Tibial nerve (tissue), 4 donors: ENCODE measurements around the gene CGREF1. TPM values are rescaled to one million over a fixed set of nuclear protein-coding genes. Genes with fewer than 3 reads are reported as not detected.
A peak's percentile ranks its signal among the peaks of the same experiment; 100 is the strongest.

Experiments
- DNase-seq, 2 donors: peaks; one replicate each; pipeline ENCODE4 v3.0.0-alpha.2; 2019; ENCODE audit warnings: low spot score in 2 of 2
- H3K27ac ChIP-seq, 4 donors: fragments of 200-600 bp; sonication (generic) in 3 of 4; one replicate each; pipeline ENCODE4 v1.5.1; 2017 to 2019; ENCODE audit warnings: mild to moderate bottlenecking in 1 of 4
- H3K27me3 ChIP-seq, 2 donors: fragments of 200-600 bp; sonication (generic) in 1 of 2; one replicate each; pipeline versions ENCODE4 v1.5.1 to v1.6.0; 2017 to 2019
- H3K36me3 ChIP-seq, 3 donors: fragments of 200-600 bp; sonication (generic); one replicate each; pipeline ENCODE4 v1.5.1; 2018 to 2019
- H3K4me1 ChIP-seq, 4 donors: fragments of 200-600 bp; sonication (generic) in 3 of 4; one replicate each; pipeline ENCODE4 v1.5.1; 2017 to 2019
- H3K4me3 ChIP-seq, 4 donors: fragments of 200-600 bp; sonication (generic) in 3 of 4; one replicate each; pipeline ENCODE4 v1.5.1; 2017 to 2019; ENCODE audit warnings: mild to moderate bottlenecking in 1 of 4, moderate library complexity in 1 of 4
- H3K9me3 ChIP-seq, 4 donors: fragments of 200-600 bp; sonication (generic) in 3 of 4; one replicate each; pipeline ENCODE4 v1.5.1; 2017 to 2019
- CTCF ChIP-seq, 5 experiments: fragments of 200-600 bp in 3 of 5; fragments of 450-650 bp in 2 of 5; sonication (generic) in 3 of 5; IDR thresholded peaks; one replicate each; pipeline ENCODE4 v1.5.1; 2016 to 2019; ENCODE audit warnings: antibody characterized with exemption in 5 of 5, mild to moderate bottlenecking in 3 of 5, moderate library complexity in 2 of 5
- EP300 ChIP-seq, 2 donors: sonication (generic); formaldehyde crosslinking; IDR thresholded peaks; one replicate each; pipeline ENCODE4 v1.6.1; 2017; ENCODE audit warnings: antibody characterized with exemption in 2 of 2, mild to moderate bottlenecking in 1 of 2
- POLR2A ChIP-seq, 2 donors: fragments of 450-650 bp; IDR thresholded peaks; one replicate each; pipeline ENCODE4 v1.6.1; 2017; ENCODE audit warnings: antibody characterized with exemption in 2 of 2, mild to moderate bottlenecking in 2 of 2, moderate library complexity in 2 of 2
- WGBS, 2 donors: methylation state at CpG; one replicate each; pipeline ENCODE4 v1.1.5; 2018; 5-methylcytosine and 5-hydroxymethylcytosine counted together
- total RNA-seq, 4 donors: library from RNA; depleted of rRNA; stranded (reverse); fragments of >200 nt; gene quantifications; one replicate each; pipeline ENCODE4 v1.1.0, GENCODE V29; 2016

CGREF1 gene
- total RNA-seq, 4 donors from 2014 or later, result 2.8 to 15.9 (median 8.4) TPM

- 14 to 15% methylated on average over 31 to 40 of the region's 54 CpGs for WGBS, 2 donors
- DNase-seq, result no peak
These were observed 32.0 kb downstream of the CGREF1 start, which contains the start of gene KHK for GRCh38 chr2:27086724-27087593. TSS of gene KHK (plus strand) at chr2:27086772. CDS start at chr2:27087260, 488 bp downstream.

GRCh38 chr2:27086090-27086723, 32.7 kb downstream of the CGREF1 start:
- Histone ChIP-seq H3K9me3 (no peaks in the 10 kb centered on the region), H3K27me3 (no peaks in the 10 kb centered on the region), H3K4me3 (peak overlapping the region; percentile 68 to 82 (median 72)), H3K4me1 (peaks cover 0 to 36% (median 23%) of the 10 kb centered on the region in 4 donors), H3K27ac (peak overlapping the region; percentile 79 to 95 (median 94)), H3K36me3 (peaks cover 0 to 14% (median 0%) of the 10 kb centered on the region in 3 donors)
- 0 to 1% methylated on average over 26 to 39 of the region's 81 CpGs for WGBS, 2 donors
- DNase-seq, result peak; percentile 91 to 93
- TF ChIP-seq CTCF (IDR thresholded peaks at IDR 0.05) (peak; percentile 95 to 99 (median 98)), EP300 (IDR thresholded peaks at IDR 0.05) (peak in 1 of 2 donors; percentile 86), POLR2A (IDR thresholded peaks at IDR 0.05) (peak; percentile 74 to 85)

More at GRCh38 chr2:27086724-27087593, 32.0 kb downstream of the CGREF1 start, which contains the start of gene KHK:
- peaks cover 0 to 28% (median 16%) of the 10 kb centered on the region in 4 donors for H3K4me1 ChIP-seq
- peak within 1 kb of the TSS; percentile 79 to 95 (median 94) for H3K27ac ChIP-seq
- no peaks in the 10 kb centered on the region for H3K27me3 ChIP-seq
- no peaks in the 10 kb centered on the region for H3K9me3 ChIP-seq
- TF ChIP-seq POLR2A (IDR thresholded peaks at IDR 0.05) (no peak), CTCF (IDR thresholded peaks at IDR 0.05) (no peak), EP300 (IDR thresholded peaks at IDR 0.05) (no peak)
- H3K36me3 ChIP-seq, result peaks cover 0 to 17% (median 0%) of the 10 kb centered on the region in 3 donors
- H3K4me3 ChIP-seq, result peak within 1 kb of the TSS; percentile 68 to 82 (median 72)

GRCh38 chr2:27085673-27086089, 33.2 kb downstream of the CGREF1 start:
- no peaks in the 10 kb centered on the region for H3K27me3 ChIP-seq
- H3K4me1 ChIP-seq, result peaks cover 0 to 41% (median 26%) of the 10 kb centered on the region in 4 donors
- H3K9me3 ChIP-seq, result no peaks in the 10 kb centered on the region
- H3K36me3 ChIP-seq, result peaks cover 0 to 14% (median 0%) of the 10 kb centered on the region in 3 donors
- peak overlapping the region; percentile 79 to 95 (median 94) for H3K27ac ChIP-seq
- WGBS, 2 donors, result 0% methylated on average over 13 to 29 of the region's 38 CpGs
- TF ChIP-seq POLR2A (IDR thresholded peaks at IDR 0.05) (no peak), CTCF (IDR thresholded peaks at IDR 0.05) (peak in 3 of 5 experiments; percentile 40 to 50 (median 42)), EP300 (IDR thresholded peaks at IDR 0.05) (peak in 1 of 2 donors; percentile 82)
- H3K4me3 ChIP-seq, result peak overlapping the region; percentile 68 to 82 (median 72)
- DNase-seq, result peak; percentile 63 to 64

GRCh38 chr2:27085062-27085672, 33.8 kb downstream of the CGREF1 start:
- 55 to 65% methylated on average over 8 to 10 of the region's 10 CpGs for WGBS, 2 donors
- Histone ChIP-seq H3K27ac (peak overlapping the region in 3 of 4 donors; percentile 92 to 95 (median 95)), H3K4me1 (peaks cover 0 to 46% (median 31%) of the 10 kb centered on the region in 4 donors), H3K4me3 (peak overlapping the region; percentile 68 to 82 (median 72)), H3K36me3 (peaks cover 0 to 14% (median 0%) of the 10 kb centered on the region in 3 donors), H3K9me3 (no peaks in the 10 kb centered on the region), H3K27me3 (no peaks in the 10 kb centered on the region)
- DNase-seq, result no peak
- TF ChIP-seq EP300 (IDR thresholded peaks at IDR 0.05) (no peak), POLR2A (IDR thresholded peaks at IDR 0.05) (no peak), CTCF (IDR thresholded peaks at IDR 0.05) (no peak)
